Smooth muscle cell (in vitro differentiated cells): ENCODE data around the gene FAM78A. TPM values are rescaled to one million over a fixed set of nuclear protein-coding genes. Genes with fewer than 3 reads are reported as not detected.

Experiments
- DNase-seq: peaks from one replicate; lab custom pipeline; 2025; ENCODE audit not compliant: unreplicated experiment; lab: John Stamatoyannopoulos, UW
- H2AFZ ChIP-seq: fragments of 200-600 bp; sonication (generic); 2 replicates; pipeline ENCODE4 v1.6.0; 2016; ENCODE audit warnings: antibody characterized with exemption, low read depth, mild to moderate bottlenecking
- H3F3A ChIP-seq: fragments of 200-600 bp; sonication (generic); 2 replicates; pipeline ENCODE4 v1.6.0; 2017; ENCODE audit warnings: antibody characterized with exemption, low read depth
- H3K27ac ChIP-seq: fragments of 200-600 bp; sonication (generic); 2 replicates; pipeline ENCODE4 v1.5.1; 2016; ENCODE audit warnings: low read depth, mild to moderate bottlenecking
- H3K27me3 ChIP-seq: fragments of 200-600 bp; sonication (generic); 2 replicates; pipeline ENCODE4 v1.6.1; 2016; ENCODE audit warnings: low read depth, mild to moderate bottlenecking
- H3K36me3 ChIP-seq: fragments of 200-600 bp; sonication (generic); 2 replicates; pipeline ENCODE4 v1.5.1; 2016; ENCODE audit warnings: low read depth
- H3K4me1 ChIP-seq: fragments of 200-600 bp; sonication (generic); 2 replicates; pipeline ENCODE4 v1.5.1; 2016; ENCODE audit warnings: low read depth
- H3K4me2 ChIP-seq: fragments of 200-600 bp; sonication (generic); 2 replicates; pipeline ENCODE4 v1.6.0; 2016; ENCODE audit warnings: mild to moderate bottlenecking
- H3K4me3 ChIP-seq: fragments of 200-600 bp; sonication (generic); 2 replicates; pipeline ENCODE4 v1.5.1; 2016; ENCODE audit warnings: mild to moderate bottlenecking
- H3K79me2 ChIP-seq: fragments of 200-600 bp; sonication (generic); 2 replicates; pipeline ENCODE4 v1.6.0; 2016; ENCODE audit warnings: low read depth, mild to moderate bottlenecking
- H3K9ac ChIP-seq: fragments of 200-600 bp; sonication (generic); 2 replicates; pipeline ENCODE4 v1.6.0; 2016; ENCODE audit warnings: low read depth
- H3K9me3 ChIP-seq: fragments of 200-600 bp; sonication (generic); replicated peaks from 2 replicates; pipeline ENCODE4 v1.5.1; 2016; ENCODE audit warnings: low read depth
- H4K20me1 ChIP-seq: fragments of 200-600 bp; sonication (generic); 2 replicates; pipeline ENCODE4 v1.6.0; 2016; ENCODE audit warnings: low read depth
- CTCF ChIP-seq: fragments of 200-600 bp; sonication (generic); IDR thresholded peaks from 2 replicates; pipeline ENCODE4 v1.5.1; 2017; ENCODE audit warnings: borderline replicate concordance, mild to moderate bottlenecking, antibody characterized with exemption; ENCODE audit not compliant: insufficient read depth, poor library complexity, severe bottlenecking
- WGBS: methylation state at CpG from one replicate; pipeline ENCODE4 v1.1.7; 2016; ENCODE audit warnings: low lambda C conversion rate; 5-methylcytosine and 5-hydroxymethylcytosine counted together
- polyA plus RNA-seq: library from polyadenylated mRNA; unstranded; fragments of >200 nt; fragmentation: Nextera tagmentation; extraction: Ambion mirVana; gene quantifications from 2 replicates; pipeline ENCODE4 v1.2.1, GENCODE V29; 2016
- total RNA-seq: library from RNA; depleted of rRNA; stranded (reverse); fragments of >200 nt; gene quantifications from 2 replicates; pipeline ENCODE4 v1.2.3, GENCODE V29; 2014

Gene FAM78A
- total and polyA plus RNA-seq, 2 experiments from 2014 or later: 3.6 to 4.2 TPM

GRCh38 chr9:131289301-131290035 is 13.2 kb upstream of the FAM78A start, which contains the start of gene PLPP7:
Gene PLPP7, plus strand, starts transcription at chr9:131289723. Its CDS starts 275 bp downstream, at chr9:131289998.
- no peaks in the 10 kb centered on the region for H3F3A ChIP-seq
- H4K20me1 ChIP-seq: no peaks in the 10 kb centered on the region
- WGBS: 67% methylated on average over 28 of the region's 28 CpGs
- no peaks in the 10 kb centered on the region for H3K27me3 ChIP-seq
- H3K79me2 ChIP-seq: no peaks in the 10 kb centered on the region
- no peak for TF ChIP-seq CTCF
- peak within 1 kb of the TSS; percentile 28 for H2AFZ ChIP-seq
- peaks cover 3% of the 10 kb centered on the region for H3K4me1 ChIP-seq
- no peaks in the 10 kb centered on the region for H3K36me3 ChIP-seq
- H3K4me3 ChIP-seq: no peak within 1 kb of the TSS
- H3K4me2 ChIP-seq: peak within 1 kb of the TSS; percentile 43
- H3K9ac ChIP-seq: no peak within 1 kb of the TSS
- DNase-seq: no peak
- no peak within 1 kb of the TSS for H3K27ac ChIP-seq
- no peaks in the 10 kb centered on the region for H3K9me3 ChIP-seq

- Histone ChIP-seq H3K79me2 (no peaks in the 10 kb centered on the region), H3K27me3 (peaks cover 4% of the 10 kb centered on the region), H3K9ac (no peak overlapping the region), H3K4me2 (no peak overlapping the region), H3K4me3 (no peak overlapping the region), H3K4me1 (peaks cover 4% of the 10 kb centered on the region), H4K20me1 (no peaks in the 10 kb centered on the region), H3K9me3 (no peaks in the 10 kb centered on the region), H3F3A (no peaks in the 10 kb centered on the region), H3K36me3 (no peaks in the 10 kb centered on the region), H2AFZ (no peak overlapping the region), H3K27ac (no peak overlapping the region)
- WGBS: 81% methylated on average over 9 of the region's 9 CpGs
- no peak for DNase-seq
- TF ChIP-seq CTCF: no peak
Observed at GRCh38 chr9:131288217-131288616, 11.9 kb upstream of the FAM78A start.

GRCh38 chr9:131287359-131287758 is 11.0 kb upstream of the FAM78A start:
- Histone ChIP-seq H4K20me1 (no peaks in the 10 kb centered on the region), H3K27me3 (peaks cover 13% of the 10 kb centered on the region), H3K36me3 (no peaks in the 10 kb centered on the region), H3K9me3 (no peaks in the 10 kb centered on the region), H3K4me3 (no peak overlapping the region), H3K9ac (no peak overlapping the region), H3K4me2 (no peak overlapping the region), H3K79me2 (no peaks in the 10 kb centered on the region), H2AFZ (no peak overlapping the region), H3F3A (no peaks in the 10 kb centered on the region), H3K4me1 (peaks cover 6% of the 10 kb centered on the region), H3K27ac (no peak overlapping the region)
- 79% methylated on average over 6 of the region's 6 CpGs for WGBS
- no peak for TF ChIP-seq CTCF
- no peak for DNase-seq

- no peaks in the 10 kb centered on the region for H3F3A ChIP-seq
- H3K27ac ChIP-seq: no peak overlapping the region
- H3K27me3 ChIP-seq: peaks cover 28% of the 10 kb centered on the region
- WGBS: 86% methylated on average over 6 of the region's 6 CpGs
- no peaks in the 10 kb centered on the region for H3K9me3 ChIP-seq
- no peaks in the 10 kb centered on the region for H3K79me2 ChIP-seq
- H3K4me1 ChIP-seq: peaks cover 6% of the 10 kb centered on the region
- H4K20me1 ChIP-seq: no peaks in the 10 kb centered on the region
- no peak overlapping the region for H2AFZ ChIP-seq
- no peak overlapping the region for H3K4me2 ChIP-seq
- no peaks in the 10 kb centered on the region for H3K36me3 ChIP-seq
- H3K4me3 ChIP-seq: no peak overlapping the region
- TF ChIP-seq CTCF: no peak
- no peak for DNase-seq
- H3K9ac ChIP-seq: no peak overlapping the region
Observed at GRCh38 chr9:131284856-131285255, 8.5 kb upstream of the FAM78A start.
